Stimulated activated memory B cell treated with anti-CD40 and anti-IgM and Interleukin-4, amounts not matched to agents 10 μg/mL and 1 μg/mL and 100 μg/mL, for 72 hours (primary cell): ENCODE data around the gene TOMT.

Source experiments
- ATAC-seq: fragments of 150-1000 bp; cut with Tn5 transposase; 2 replicates; pipeline ENCODE4 v1.10.0; 2021
- H3K27ac Mint-ChIP-seq: one replicate; pipeline ENCODE4 v1.8.0; 2022; ENCODE audit warnings: mild to moderate bottlenecking, mixed read lengths
- H3K27me3 Mint-ChIP-seq: one replicate; pipeline ENCODE4 v1.8.0; 2022; ENCODE audit warnings: mixed read lengths
- H3K36me3 Mint-ChIP-seq: one replicate; pipeline ENCODE4 v1.8.0; 2022; ENCODE audit warnings: mixed read lengths
- H3K4me1 Mint-ChIP-seq: one replicate; pipeline ENCODE4 v1.8.0; 2022; ENCODE audit warnings: mixed read lengths
- H3K4me3 Mint-ChIP-seq: one replicate; pipeline ENCODE4 v1.8.0; 2022; ENCODE audit warnings: mild to moderate bottlenecking, moderate library complexity, mixed read lengths
- H3K9me3 Mint-ChIP-seq: one replicate; pipeline ENCODE4 v1.8.0; 2022; ENCODE audit warnings: mixed read lengths

TOMT gene

DNA sequence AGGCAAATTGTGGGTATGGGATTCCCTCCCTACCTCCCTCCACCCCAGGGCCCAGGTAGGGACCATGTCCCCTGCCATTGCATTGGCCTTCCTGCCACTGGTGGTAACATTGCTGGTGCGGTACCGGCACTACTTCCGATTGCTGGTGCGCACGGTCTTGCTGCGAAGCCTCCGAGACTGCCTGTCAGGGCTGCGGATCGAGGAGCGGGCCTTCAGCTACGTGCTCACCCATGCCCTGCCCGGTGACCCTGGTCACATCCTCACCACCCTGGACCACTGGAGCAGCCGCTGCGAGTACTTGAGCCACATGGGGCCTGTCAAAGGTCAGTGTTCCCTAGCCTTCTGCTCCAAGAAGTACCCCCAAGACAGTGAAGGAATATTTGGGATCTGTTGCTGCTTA is at the start of gene TOMT:
TSS of gene TOMT (plus strand) at position 37 of the 400 bp plus-strand sequence. CDS start at position 65, 28 bp downstream.
- peaks cover 4% of the 10 kb centered on the region for H3K9me3 Mint-ChIP-seq
- H3K27me3 Mint-ChIP-seq = no peaks in the 10 kb centered on the region
- peaks cover 39% of the 10 kb centered on the region for H3K36me3 Mint-ChIP-seq
- ATAC-seq = no peak
- H3K4me3 Mint-ChIP-seq = no peak within 1 kb of the TSS
- peaks cover 34% of the 10 kb centered on the region for H3K4me1 Mint-ChIP-seq
- H3K27ac Mint-ChIP-seq = peak within 1 kb of the TSS; percentile 96

DNA sequence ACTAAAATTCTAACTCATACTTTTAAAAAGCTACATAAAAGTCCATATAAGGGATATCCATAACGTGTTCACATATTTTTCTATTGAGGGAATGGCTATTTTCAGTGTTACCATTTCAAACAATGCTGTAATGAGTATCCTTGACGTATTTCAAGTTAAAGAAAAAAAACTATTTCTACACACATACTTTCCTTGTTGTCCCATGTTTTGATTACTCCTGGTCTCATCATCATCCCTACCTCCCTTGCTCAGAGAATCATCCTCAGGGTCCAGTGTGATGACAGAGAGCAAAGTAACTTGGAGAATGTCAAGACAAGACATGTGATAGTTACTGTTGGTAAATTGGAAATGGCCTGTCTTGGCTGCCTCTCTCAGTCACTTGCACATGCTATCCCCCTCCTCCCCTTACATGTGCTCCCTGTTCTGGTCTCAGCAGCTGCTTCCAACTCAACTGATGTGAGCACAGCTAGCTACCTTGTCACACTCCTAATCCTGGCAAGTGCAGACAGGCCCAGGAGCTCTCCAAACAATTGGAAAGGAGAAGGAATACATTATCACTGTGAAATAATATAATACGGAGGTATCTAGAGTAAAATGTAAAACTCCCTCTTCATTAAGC is 47.2 kb upstream of the TOMT start:
- Mint-ChIP-seq H3K36me3 (peaks cover 13% of the 10 kb centered on the region), H3K27ac (no peak overlapping the region)

GRCh38 chr11:72061739-72062396 is 43.9 kb upstream of the TOMT start:
- Mint-ChIP-seq H3K27ac (peak overlapping the region; percentile 78), H3K9me3 (no peaks in the 10 kb centered on the region), H3K36me3 (peaks cover 16% of the 10 kb centered on the region), H3K4me1 (peaks cover 11% of the 10 kb centered on the region), H3K27me3 (no peaks in the 10 kb centered on the region), H3K4me3 (peak overlapping the region; percentile 62)
- ATAC-seq = no peak

More for the DNA sequence above, 47.2 kb upstream of the TOMT start:
- Mint-ChIP-seq H3K4me3 (no peak overlapping the region), H3K4me1 (peaks cover 11% of the 10 kb centered on the region), H3K27me3 (no peaks in the 10 kb centered on the region), H3K9me3 (no peaks in the 10 kb centered on the region)
- ATAC-seq = no peak

DNA sequence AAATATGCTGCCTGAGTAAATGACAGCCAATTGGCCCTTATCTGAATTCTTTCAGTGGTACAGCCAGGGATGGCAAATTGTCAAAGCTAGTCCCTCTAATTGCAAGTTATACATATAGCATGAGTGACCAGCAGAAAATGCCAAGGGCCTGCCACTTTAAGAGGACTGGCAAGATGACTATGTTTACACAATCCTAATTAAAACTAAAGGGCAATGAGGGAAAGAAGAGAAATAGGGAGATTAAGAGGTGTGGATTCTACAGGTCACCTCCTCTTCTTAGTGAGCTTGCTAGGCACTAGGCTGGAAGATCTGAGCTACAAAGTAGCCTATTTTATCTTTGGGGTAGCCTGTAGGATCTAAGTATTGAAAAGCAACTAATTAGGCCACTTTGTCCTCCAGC is 38.9 kb upstream of the TOMT start:
- peaks cover 22% of the 10 kb centered on the region for H3K36me3 Mint-ChIP-seq
- no peaks in the 10 kb centered on the region for H3K9me3 Mint-ChIP-seq
- H3K27me3 Mint-ChIP-seq = no peaks in the 10 kb centered on the region
- no peak for ATAC-seq
- H3K4me1 Mint-ChIP-seq = peaks cover 27% of the 10 kb centered on the region
- H3K4me3 Mint-ChIP-seq = no peak overlapping the region
- H3K27ac Mint-ChIP-seq = no peak overlapping the region

DNA sequence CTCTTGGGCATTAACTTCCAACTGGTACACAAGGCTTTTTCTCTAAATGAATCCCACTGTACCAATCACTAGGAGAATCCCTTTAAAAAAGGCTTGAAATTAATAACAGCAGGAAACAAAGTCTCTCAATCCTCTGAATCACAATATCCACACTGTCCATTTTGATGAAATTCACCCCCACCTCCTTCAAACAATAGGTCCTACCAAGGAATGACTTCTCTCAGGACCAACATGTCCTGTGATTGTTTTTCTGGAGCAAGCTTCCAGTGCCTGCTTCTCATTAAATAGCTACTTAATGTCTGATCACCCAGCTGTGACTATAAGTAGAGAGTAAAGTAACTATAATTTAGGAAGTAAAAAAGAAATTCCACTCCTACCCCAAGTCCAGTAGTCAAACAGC is 38.5 kb upstream of the TOMT start:
- Mint-ChIP-seq H3K27me3 (no peaks in the 10 kb centered on the region), H3K27ac (no peak overlapping the region), H3K4me3 (no peak overlapping the region), H3K9me3 (no peaks in the 10 kb centered on the region), H3K4me1 (peaks cover 23% of the 10 kb centered on the region), H3K36me3 (peaks cover 19% of the 10 kb centered on the region)
- no peak for ATAC-seq

GRCh38 chr11:72067676-72068075 is 38.0 kb upstream of the TOMT start:
- H3K4me1 Mint-ChIP-seq = peaks cover 20% of the 10 kb centered on the region
- peaks cover 19% of the 10 kb centered on the region for H3K36me3 Mint-ChIP-seq
- H3K9me3 Mint-ChIP-seq = no peaks in the 10 kb centered on the region
- ATAC-seq = no peak
- no peak overlapping the region for H3K27ac Mint-ChIP-seq
- no peaks in the 10 kb centered on the region for H3K27me3 Mint-ChIP-seq
- no peak overlapping the region for H3K4me3 Mint-ChIP-seq

- peaks cover 20% of the 10 kb centered on the region for H3K4me1 Mint-ChIP-seq
- ATAC-seq = no peak
Measured at GRCh38 chr11:72069200-72069599, 36.5 kb upstream of the TOMT start.

GRCh38 chr11:72069787-72070251 is 35.9 kb upstream of the TOMT start:
- peaks cover 20% of the 10 kb centered on the region for H3K4me1 Mint-ChIP-seq
- H3K4me3 Mint-ChIP-seq = no peak overlapping the region
- no peaks in the 10 kb centered on the region for H3K27me3 Mint-ChIP-seq
- ATAC-seq = peak; percentile 75
- H3K9me3 Mint-ChIP-seq = no peaks in the 10 kb centered on the region
- peak overlapping the region; percentile 79 for H3K27ac Mint-ChIP-seq
- H3K36me3 Mint-ChIP-seq = peaks cover 26% of the 10 kb centered on the region

More at GRCh38 chr11:72069200-72069599, 36.5 kb upstream of the TOMT start:
- peaks cover 26% of the 10 kb centered on the region for H3K36me3 Mint-ChIP-seq
- peak overlapping the region; percentile 79 for H3K27ac Mint-ChIP-seq
- H3K27me3 Mint-ChIP-seq = no peaks in the 10 kb centered on the region
- H3K9me3 Mint-ChIP-seq = no peaks in the 10 kb centered on the region
- H3K4me3 Mint-ChIP-seq = no peak overlapping the region

DNA sequence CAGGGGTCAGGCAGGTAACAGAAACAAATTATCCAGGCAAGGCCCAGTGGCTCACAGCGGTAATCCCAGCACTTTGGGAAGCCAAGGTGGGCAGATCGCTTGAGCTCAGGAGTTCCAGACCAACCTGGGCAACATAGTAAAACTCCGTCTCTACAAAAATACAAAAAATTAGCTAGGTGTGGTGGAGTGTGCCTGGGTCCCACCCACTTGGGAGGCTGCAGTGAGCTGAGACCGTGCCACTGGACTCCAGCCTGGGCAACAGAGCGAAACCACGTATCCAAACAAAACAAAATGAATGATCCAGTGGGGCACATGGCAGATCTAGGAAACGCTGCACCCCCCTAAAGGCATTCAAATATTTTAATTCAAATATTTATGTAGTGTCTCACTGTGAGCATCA is 35.2 kb upstream of the TOMT start:
- peaks cover 28% of the 10 kb centered on the region for H3K36me3 Mint-ChIP-seq

DNA sequence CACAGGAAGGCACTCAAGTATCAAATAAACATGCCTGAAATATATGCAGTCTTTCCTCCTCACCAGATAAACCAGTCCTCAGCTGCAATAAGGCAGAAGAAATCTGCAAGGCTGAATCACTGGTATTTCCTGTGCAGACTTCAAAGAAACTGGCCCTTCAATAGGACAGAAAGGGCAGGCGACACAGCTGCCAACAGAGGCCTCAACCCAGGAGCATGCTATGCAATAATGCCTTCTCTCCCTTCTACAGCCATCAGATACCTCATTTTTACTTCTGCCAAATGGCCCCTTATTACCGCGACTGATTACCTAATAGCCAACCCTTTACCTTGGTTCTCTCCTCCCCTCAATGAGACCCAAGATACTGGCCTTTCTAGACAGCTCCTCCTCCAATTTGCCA is 33.4 kb upstream of the TOMT start:
- H3K27me3 Mint-ChIP-seq = no peaks in the 10 kb centered on the region
- H3K4me3 Mint-ChIP-seq = no peak overlapping the region
- H3K9me3 Mint-ChIP-seq = no peaks in the 10 kb centered on the region
- H3K4me1 Mint-ChIP-seq = peaks cover 34% of the 10 kb centered on the region
- no peak overlapping the region for H3K27ac Mint-ChIP-seq
- peaks cover 33% of the 10 kb centered on the region for H3K36me3 Mint-ChIP-seq
- ATAC-seq = no peak

More for the DNA sequence above, 35.2 kb upstream of the TOMT start:
- ATAC-seq = no peak
- Mint-ChIP-seq H3K27me3 (no peaks in the 10 kb centered on the region), H3K27ac (peak overlapping the region; percentile 79), H3K9me3 (no peaks in the 10 kb centered on the region), H3K4me1 (peaks cover 24% of the 10 kb centered on the region), H3K4me3 (no peak overlapping the region)

DNA sequence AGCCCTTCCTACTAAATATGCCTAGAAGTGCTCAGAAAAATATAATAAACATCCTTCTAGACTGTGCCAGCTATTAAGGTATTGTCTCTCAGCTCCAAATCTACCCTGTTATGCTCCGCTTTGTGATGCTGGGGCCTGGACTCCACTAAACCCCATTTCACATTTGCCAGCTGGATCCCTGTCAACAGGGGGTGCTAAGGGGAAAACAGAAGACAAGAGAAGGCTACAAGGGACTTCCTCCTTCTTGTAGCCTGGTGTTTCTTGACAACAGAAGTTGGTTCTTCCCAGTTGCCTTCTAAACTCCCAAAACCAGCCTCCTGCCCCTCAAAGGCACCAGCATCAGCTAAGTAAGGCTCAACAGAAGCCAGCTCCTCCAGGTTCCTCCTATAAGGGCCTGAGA is 30.6 kb upstream of the TOMT start:
- H3K4me3 Mint-ChIP-seq = no peak overlapping the region

DNA sequence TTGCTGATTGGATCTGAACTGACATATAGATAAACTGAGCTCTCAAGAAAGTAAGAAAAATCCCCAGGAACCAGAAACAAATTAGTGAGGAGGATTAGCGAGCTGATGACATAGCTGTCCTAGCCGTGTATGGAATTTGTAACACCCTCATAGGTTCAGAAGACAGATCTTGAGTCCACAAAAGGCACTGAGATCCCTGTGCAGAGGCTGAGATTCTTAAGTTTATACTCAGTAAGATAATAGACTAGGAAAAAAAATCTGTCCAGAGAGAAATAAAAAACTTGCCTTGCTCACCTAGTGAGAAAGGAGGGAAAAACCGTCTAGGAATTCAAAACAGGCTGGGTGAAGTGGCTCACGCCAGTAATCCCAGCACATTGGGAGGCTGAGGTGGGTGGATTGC is 30.0 kb upstream of the TOMT start:
- H3K9me3 Mint-ChIP-seq = no peaks in the 10 kb centered on the region
- peak overlapping the region; percentile 27 for H3K27ac Mint-ChIP-seq
- peaks cover 20% of the 10 kb centered on the region for H3K36me3 Mint-ChIP-seq
- H3K4me1 Mint-ChIP-seq = peaks cover 39% of the 10 kb centered on the region
- H3K4me3 Mint-ChIP-seq = no peak overlapping the region
- ATAC-seq = no peak
- H3K27me3 Mint-ChIP-seq = no peaks in the 10 kb centered on the region

More for the DNA sequence above, 30.6 kb upstream of the TOMT start:
- Mint-ChIP-seq H3K36me3 (peaks cover 20% of the 10 kb centered on the region), H3K27me3 (no peaks in the 10 kb centered on the region), H3K9me3 (no peaks in the 10 kb centered on the region), H3K4me1 (peaks cover 39% of the 10 kb centered on the region), H3K27ac (peak overlapping the region; percentile 27)
- ATAC-seq = no peak

DNA sequence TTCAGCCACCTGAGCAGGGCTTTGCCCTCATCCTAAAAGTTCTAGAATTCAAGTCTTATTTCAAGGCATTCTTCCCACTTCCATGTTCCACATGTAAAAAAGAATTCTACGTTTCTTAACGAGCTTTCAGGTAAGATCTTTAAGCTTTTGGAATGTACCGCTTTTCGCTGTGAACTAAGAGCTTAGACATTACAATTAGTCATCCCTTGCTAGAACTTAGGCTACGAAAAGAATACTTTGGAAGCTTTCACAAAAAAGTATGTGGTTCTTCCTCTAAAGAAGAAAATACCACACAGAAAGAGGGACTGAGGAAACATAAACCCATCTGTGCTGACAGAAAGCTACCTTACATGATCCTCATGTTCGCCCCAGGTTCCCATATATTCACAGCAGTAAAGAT is 27.2 kb upstream of the TOMT start:
- Mint-ChIP-seq H3K27ac (no peak overlapping the region), H3K36me3 (peaks cover 16% of the 10 kb centered on the region), H3K4me3 (peak overlapping the region; percentile 42), H3K9me3 (no peaks in the 10 kb centered on the region), H3K4me1 (peaks cover 59% of the 10 kb centered on the region), H3K27me3 (no peaks in the 10 kb centered on the region)
- no peak for ATAC-seq

GRCh38 chr11:72079819-72080325 is 25.9 kb upstream of the TOMT start:
- Mint-ChIP-seq H3K4me3 (peak overlapping the region; percentile 99), H3K9me3 (no peaks in the 10 kb centered on the region), H3K4me1 (peaks cover 59% of the 10 kb centered on the region), H3K27ac (peak overlapping the region; percentile 94), H3K36me3 (peaks cover 14% of the 10 kb centered on the region), H3K27me3 (no peaks in the 10 kb centered on the region)
- no peak for ATAC-seq

- Mint-ChIP-seq H3K4me3 (peak within 1 kb of the TSS; percentile 99), H3K27me3 (no peaks in the 10 kb centered on the region), H3K4me1 (peaks cover 55% of the 10 kb centered on the region), H3K27ac (peak within 1 kb of the TSS; percentile 94), H3K36me3 (peaks cover 11% of the 10 kb centered on the region), H3K9me3 (no peaks in the 10 kb centered on the region)
- peak; percentile 98 for ATAC-seq
Measured at GRCh38 chr11:72080326-72081183, 25.2 kb upstream of the TOMT start, which contains the start of the genes LRRC51 and NUMA1. LRRC51 (plus strand) TSS chr11:72080850; CDS start chr11:72089084, 8,234 bp downstream. NUMA1 (minus strand) TSS chr11:72080542; CDS start chr11:72035943, 44,599 bp downstream.
